HL-60/S4 treated with phorbol 12-myristate 13-acetate at 8.2 ng/mL for 4 days and 3 days (cell line): Measurements from ENCODE around the gene HIBCH.
"Not testable (repeated sequence)": the region's sequence is repeated elsewhere in the genome, so short reads cannot be mapped to it uniquely, and the experiment has no call there.

Experiments used
- in situ Hi-C: fragments of 300-500 bp; cut with MboI; formaldehyde crosslinking; loops from 2 replicates; pipeline ENCODE4 v1.15.0; 2022; ENCODE audit warnings: low sequenced_read_pairs

Gene HIBCH

GRCh38 chr2:190312635-190313025 lies 7.0 kb downstream of the HIBCH start:
- in situ Hi-C loops, result not testable (repeated sequence)

- in situ Hi-C loops, result no loop called here
Observed at GRCh38 chr2:190311893-190312634, 7.6 kb downstream of the HIBCH start.

GRCh38 chr2:190308031-190308430 lies 11.6 kb downstream of the HIBCH start:
- in situ Hi-C loops, result no loop called here

- in situ Hi-C loops, result no loop called here
Observed at GRCh38 chr2:190304404-190304803, 15.2 kb downstream of the HIBCH start.

GRCh38 chr2:190303647-190304046 lies 16.0 kb downstream of the HIBCH start:
- in situ Hi-C loops, result no loop called here

- in situ Hi-C loops, result no loop called here
Observed at GRCh38 chr2:190302052-190302451, 17.6 kb downstream of the HIBCH start.

GRCh38 chr2:190301032-190301431 lies 18.6 kb downstream of the HIBCH start:
- in situ Hi-C loops, result no loop called here

GRCh38 chr2:190297880-190298279 lies 21.7 kb downstream of the HIBCH start:
- in situ Hi-C loops, result not testable (repeated sequence)

GRCh38 chr2:190283783-190284182 lies 35.8 kb downstream of the HIBCH start:
- in situ Hi-C loops, result no loop called here

- in situ Hi-C loops, result no loop called here
Observed at GRCh38 chr2:190280565-190281350, 38.9 kb downstream of the HIBCH start.

- in situ Hi-C loops, result not testable (repeated sequence)
Observed at GRCh38 chr2:190279256-190280134, 40.1 kb downstream of the HIBCH start.

GRCh38 chr2:190277234-190278112 lies 42.2 kb downstream of the HIBCH start:
- in situ Hi-C loops, result no loop called here

GRCh38 chr2:190272457-190272842 lies 47.2 kb downstream of the HIBCH start:
- in situ Hi-C loops, result no loop called here

GRCh38 chr2:190271783-190272456 lies 47.7 kb downstream of the HIBCH start:
- in situ Hi-C loops, result no loop called here

GRCh38 chr2:190270298-190270697 lies 49.3 kb downstream of the HIBCH start:
- in situ Hi-C loops, result no loop called here

GRCh38 chr2:190269699-190270098 lies 49.9 kb downstream of the HIBCH start:
- in situ Hi-C loops, result not testable (repeated sequence)

- in situ Hi-C loops, result no loop called here
Observed at GRCh38 chr2:190267302-190267701, 52.3 kb downstream of the HIBCH start.

GRCh38 chr2:190266314-190266713 lies 53.3 kb downstream of the HIBCH start:
- in situ Hi-C loops, result no loop called here

- in situ Hi-C loops, result no loop called here
Observed at GRCh38 chr2:190261851-190262250, 57.8 kb downstream of the HIBCH start.

GRCh38 chr2:190256087-190256486 lies 63.5 kb downstream of the HIBCH start:
- in situ Hi-C loops, result no loop called here
